ENCODE data around the gene TBL3.

Gene TBL3

GRCh38 chr16:1998360-1998835 lies 26.5 kb downstream of the TBL3 start:
- Histone ChIP-seq H3K27me3 (ENCODE audit: control insufficient read depth, insufficient read depth, low read length) (no peaks in the 10 kb centered on the region), H3K9ac (ENCODE audit: low read length) (no peak overlapping the region), H3K27ac (ENCODE audit: low read depth, low read length) (no peak overlapping the region), H3K36me3 (ENCODE audit: control insufficient read depth, insufficient read depth, low read length) (peaks cover 73% of the 10 kb centered on the region), H3K4me3 (ENCODE audit: low read depth, low read length) (no peak overlapping the region), H3K4me1 (ENCODE audit: control insufficient read depth, insufficient read depth, low read length) (peaks cover under 1% of the 10 kb centered on the region; the same call in 1 of the 2 replicates), H3K9me3 (ENCODE audit: control insufficient read depth, insufficient read depth, low read depth, low read length) (no peaks in the 10 kb centered on the region)

DNA sequence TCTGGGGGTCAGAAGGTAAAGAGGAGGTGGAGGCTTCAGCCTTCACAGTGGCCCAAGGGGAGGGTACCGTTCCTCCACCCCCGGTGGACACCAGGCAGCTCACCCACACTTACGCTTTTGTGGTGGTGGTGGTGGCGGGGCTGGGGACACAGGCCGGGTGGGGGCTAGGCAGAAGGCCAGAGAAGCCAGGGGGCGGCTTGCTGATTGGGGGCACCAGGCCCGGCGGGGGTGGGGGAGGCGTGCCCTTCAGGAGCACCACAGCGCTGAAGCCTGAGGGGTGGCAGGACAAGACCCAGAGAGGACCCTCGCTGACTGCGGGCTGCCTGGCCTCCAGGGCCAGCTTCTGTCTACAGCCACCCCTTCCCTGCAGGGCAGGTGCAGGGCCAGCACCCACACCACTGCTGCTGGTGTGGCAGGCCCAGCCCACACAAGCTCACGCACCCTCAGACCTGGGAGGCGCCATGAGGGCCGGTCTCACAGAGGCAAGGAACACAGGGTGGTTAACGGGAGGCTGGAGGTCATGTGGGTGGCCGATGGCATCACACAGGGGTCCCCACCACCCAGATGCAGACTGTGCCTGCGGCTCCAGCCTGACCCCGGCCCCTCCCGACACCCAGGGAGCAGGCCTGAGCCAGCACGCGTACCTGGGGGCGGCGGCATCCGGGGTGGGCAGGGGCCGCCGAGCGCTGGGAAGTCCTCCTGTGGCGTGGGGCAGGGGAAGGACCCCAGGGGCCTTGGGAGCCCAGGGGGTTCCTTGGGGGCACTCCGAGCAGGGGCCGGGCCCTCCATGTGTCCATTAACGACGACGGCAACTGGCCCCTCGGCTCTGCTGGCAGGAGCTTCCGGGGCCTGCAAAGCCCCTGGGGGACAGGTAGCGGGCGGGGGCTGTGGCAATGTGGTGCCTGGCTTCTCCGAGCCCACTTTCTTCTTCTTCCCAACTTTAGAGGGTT lies 27.3 kb downstream of the TBL3 start:
- H3K9ac ChIP-seq (ENCODE audit: low read length): no peak overlapping the region
- peaks cover 6% of the 10 kb centered on the region for H3K4me1 ChIP-seq (ENCODE audit: control insufficient read depth, insufficient read depth, low read length)
- no peak overlapping the region for H3K27ac ChIP-seq (ENCODE audit: low read depth, low read length)
- no peaks in the 10 kb centered on the region for H3K9me3 ChIP-seq (ENCODE audit: control insufficient read depth, insufficient read depth, low read depth, low read length)
- no peaks in the 10 kb centered on the region for H3K27me3 ChIP-seq (ENCODE audit: control insufficient read depth, insufficient read depth, low read length)
- H3K36me3 ChIP-seq (ENCODE audit: control insufficient read depth, insufficient read depth, low read length): peaks cover 75% of the 10 kb centered on the region
- H3K4me3 ChIP-seq (ENCODE audit: low read depth, low read length): no peak overlapping the region

GRCh38 chr16:1999866-2000514 lies 28.1 kb downstream of the TBL3 start:
- Histone ChIP-seq H3K27ac (ENCODE audit: low read depth, low read length) (no peak overlapping the region), H3K4me1 (ENCODE audit: control insufficient read depth, insufficient read depth, low read length) (peaks cover 14% of the 10 kb centered on the region), H3K27me3 (ENCODE audit: control insufficient read depth, insufficient read depth, low read length) (no peaks in the 10 kb centered on the region), H3K9ac (ENCODE audit: low read length) (no peak overlapping the region), H3K4me3 (ENCODE audit: low read depth, low read length) (no peak overlapping the region), H3K36me3 (ENCODE audit: control insufficient read depth, insufficient read depth, low read length) (peaks cover 75% of the 10 kb centered on the region), H3K9me3 (ENCODE audit: control insufficient read depth, insufficient read depth, low read depth, low read length) (no peaks in the 10 kb centered on the region)

- H3K9me3 ChIP-seq (ENCODE audit: control insufficient read depth, insufficient read depth, low read depth, low read length): no peaks in the 10 kb centered on the region
- H3K4me1 ChIP-seq (ENCODE audit: control insufficient read depth, insufficient read depth, low read length): peaks cover 22% of the 10 kb centered on the region
- peaks cover 70% of the 10 kb centered on the region for H3K36me3 ChIP-seq (ENCODE audit: control insufficient read depth, insufficient read depth, low read length)
Measured at GRCh38 chr16:2001035-2001434, 29.2 kb downstream of the TBL3 start.

GRCh38 chr16:2001456-2002355 lies 29.9 kb downstream of the TBL3 start:
- Histone ChIP-seq H3K4me1 (ENCODE audit: control insufficient read depth, insufficient read depth, low read length) (peaks cover 26% of the 10 kb centered on the region), H3K27me3 (ENCODE audit: control insufficient read depth, insufficient read depth, low read length) (no peaks in the 10 kb centered on the region), H3K4me3 (ENCODE audit: low read depth, low read length) (no peak overlapping the region), H3K9ac (ENCODE audit: low read length) (no peak overlapping the region), H3K36me3 (ENCODE audit: control insufficient read depth, insufficient read depth, low read length) (peaks cover 70% of the 10 kb centered on the region), H3K27ac (ENCODE audit: low read depth, low read length) (no peak overlapping the region), H3K9me3 (ENCODE audit: control insufficient read depth, insufficient read depth, low read depth, low read length) (no peaks in the 10 kb centered on the region)

More at GRCh38 chr16:2001035-2001434, 29.2 kb downstream of the TBL3 start:
- no peak overlapping the region for H3K27ac ChIP-seq (ENCODE audit: low read depth, low read length)
- no peak overlapping the region for H3K4me3 ChIP-seq (ENCODE audit: low read depth, low read length)
- no peaks in the 10 kb centered on the region for H3K27me3 ChIP-seq (ENCODE audit: control insufficient read depth, insufficient read depth, low read length)
- no peak overlapping the region for H3K9ac ChIP-seq (ENCODE audit: low read length)

GRCh38 chr16:2002406-2003230 lies 30.8 kb downstream of the TBL3 start:
- Histone ChIP-seq H3K27me3 (ENCODE audit: control insufficient read depth, insufficient read depth, low read length) (no peaks in the 10 kb centered on the region), H3K36me3 (ENCODE audit: control insufficient read depth, insufficient read depth, low read length) (peaks cover 65% of the 10 kb centered on the region), H3K9me3 (ENCODE audit: control insufficient read depth, insufficient read depth, low read depth, low read length) (no peaks in the 10 kb centered on the region), H3K9ac (ENCODE audit: low read length) (no peak overlapping the region), H3K27ac (ENCODE audit: low read depth, low read length) (no peak overlapping the region), H3K4me3 (ENCODE audit: low read depth, low read length) (no peak overlapping the region), H3K4me1 (ENCODE audit: control insufficient read depth, insufficient read depth, low read length) (peaks cover 31% of the 10 kb centered on the region)

DNA sequence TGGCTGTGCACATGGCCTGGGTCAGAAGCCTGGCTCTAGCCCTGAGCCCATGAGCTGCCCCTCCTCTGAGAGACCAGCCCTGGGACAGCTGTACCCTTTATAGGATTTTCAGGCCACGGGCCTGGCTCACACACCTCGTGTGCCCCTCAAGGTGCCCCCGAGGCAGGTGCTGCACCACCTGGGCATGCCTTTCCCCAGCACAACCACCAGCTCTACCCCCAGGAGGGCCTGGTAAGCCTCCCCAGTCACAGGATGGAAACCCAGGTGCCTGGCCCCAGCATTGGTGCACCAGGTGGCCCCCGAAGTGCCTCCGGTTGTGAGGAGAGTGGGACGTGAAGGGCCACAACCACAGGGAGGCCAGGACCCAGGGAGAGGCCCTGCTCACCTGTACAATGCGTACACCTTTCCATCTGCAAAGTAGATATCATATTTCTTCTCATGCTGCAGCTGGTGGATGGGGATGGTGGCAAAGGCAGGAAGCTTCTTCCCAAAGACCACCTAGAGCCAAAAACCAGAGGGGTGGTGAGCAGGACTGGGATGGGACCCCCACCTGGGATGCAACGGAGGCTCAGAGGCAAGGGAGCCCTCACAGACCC lies 31.5 kb downstream of the TBL3 start:
- peak overlapping the region; percentile 23 for H3K9ac ChIP-seq (ENCODE audit: low read length)
- no peak overlapping the region for H3K4me3 ChIP-seq (ENCODE audit: low read depth, low read length)
- H3K27me3 ChIP-seq (ENCODE audit: control insufficient read depth, insufficient read depth, low read length): no peaks in the 10 kb centered on the region
- H3K36me3 ChIP-seq (ENCODE audit: control insufficient read depth, insufficient read depth, low read length): peaks cover 63% of the 10 kb centered on the region
- H3K9me3 ChIP-seq (ENCODE audit: control insufficient read depth, insufficient read depth, low read depth, low read length): no peaks in the 10 kb centered on the region
- no peak overlapping the region for H3K27ac ChIP-seq (ENCODE audit: low read depth, low read length)
- peaks cover 37% of the 10 kb centered on the region for H3K4me1 ChIP-seq (ENCODE audit: control insufficient read depth, insufficient read depth, low read length)

GRCh38 chr16:2003827-2004641 lies 32.2 kb downstream of the TBL3 start:
- Histone ChIP-seq H3K4me3 (ENCODE audit: low read depth, low read length) (peak overlapping the region; percentile 23), H3K4me1 (ENCODE audit: control insufficient read depth, insufficient read depth, low read length) (peaks cover 42% of the 10 kb centered on the region), H3K9ac (ENCODE audit: low read length) (peak overlapping the region; percentile 23), H3K27ac (ENCODE audit: low read depth, low read length) (no peak overlapping the region), H3K36me3 (ENCODE audit: control insufficient read depth, insufficient read depth, low read length) (peaks cover 56% of the 10 kb centered on the region), H3K9me3 (ENCODE audit: control insufficient read depth, insufficient read depth, low read depth, low read length) (no peaks in the 10 kb centered on the region), H3K27me3 (ENCODE audit: control insufficient read depth, insufficient read depth, low read length) (no peaks in the 10 kb centered on the region)

- Histone ChIP-seq H3K4me3 (ENCODE audit: low read depth, low read length) (no peak overlapping the region), H3K27me3 (ENCODE audit: control insufficient read depth, insufficient read depth, low read length) (no peaks in the 10 kb centered on the region), H3K36me3 (ENCODE audit: control insufficient read depth, insufficient read depth, low read length) (peaks cover 47% of the 10 kb centered on the region), H3K9ac (ENCODE audit: low read length) (peak overlapping the region; percentile 2), H3K4me1 (ENCODE audit: control insufficient read depth, insufficient read depth, low read length) (peaks cover 43% of the 10 kb centered on the region), H3K27ac (ENCODE audit: low read depth, low read length) (no peak overlapping the region), H3K9me3 (ENCODE audit: control insufficient read depth, insufficient read depth, low read depth, low read length) (no peaks in the 10 kb centered on the region)
Measured at GRCh38 chr16:2004795-2005517, 33.1 kb downstream of the TBL3 start.

Measured in HUES6 (cell line).